UCSD-AML1 (cell line): ENCODE measurements around the gene SGSM1.

Experiments used
- DNase-seq: peaks from one replicate; lab custom pipeline; 2025; ENCODE audit not compliant: unreplicated experiment; lab: John Stamatoyannopoulos, UW

The SGSM1 gene

GRCh38 chr22:24807284-24807950 is 1.4 kb downstream of the SGSM1 start:
- no peak for DNase-seq

DNA sequence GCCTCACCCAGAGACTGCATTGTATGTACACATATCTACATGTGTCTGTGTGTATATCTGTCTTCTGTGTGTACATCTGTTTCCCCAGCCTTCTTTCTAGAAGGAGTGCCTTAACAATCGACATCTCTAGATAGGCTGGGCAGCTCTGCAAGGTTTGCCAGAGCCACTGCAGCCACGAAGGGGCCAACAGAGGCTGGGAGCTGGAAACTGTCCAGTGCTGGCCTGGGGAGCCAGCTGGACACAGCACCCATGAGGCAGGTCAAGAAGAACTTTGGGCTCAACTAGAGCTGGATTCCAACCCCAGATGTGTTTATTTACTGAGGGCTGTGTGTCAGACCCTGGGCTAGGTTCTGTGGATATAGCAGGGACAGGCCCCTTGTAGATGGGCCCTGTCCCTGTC is 3.3 kb downstream of the SGSM1 start:
- no peak for DNase-seq

DNA sequence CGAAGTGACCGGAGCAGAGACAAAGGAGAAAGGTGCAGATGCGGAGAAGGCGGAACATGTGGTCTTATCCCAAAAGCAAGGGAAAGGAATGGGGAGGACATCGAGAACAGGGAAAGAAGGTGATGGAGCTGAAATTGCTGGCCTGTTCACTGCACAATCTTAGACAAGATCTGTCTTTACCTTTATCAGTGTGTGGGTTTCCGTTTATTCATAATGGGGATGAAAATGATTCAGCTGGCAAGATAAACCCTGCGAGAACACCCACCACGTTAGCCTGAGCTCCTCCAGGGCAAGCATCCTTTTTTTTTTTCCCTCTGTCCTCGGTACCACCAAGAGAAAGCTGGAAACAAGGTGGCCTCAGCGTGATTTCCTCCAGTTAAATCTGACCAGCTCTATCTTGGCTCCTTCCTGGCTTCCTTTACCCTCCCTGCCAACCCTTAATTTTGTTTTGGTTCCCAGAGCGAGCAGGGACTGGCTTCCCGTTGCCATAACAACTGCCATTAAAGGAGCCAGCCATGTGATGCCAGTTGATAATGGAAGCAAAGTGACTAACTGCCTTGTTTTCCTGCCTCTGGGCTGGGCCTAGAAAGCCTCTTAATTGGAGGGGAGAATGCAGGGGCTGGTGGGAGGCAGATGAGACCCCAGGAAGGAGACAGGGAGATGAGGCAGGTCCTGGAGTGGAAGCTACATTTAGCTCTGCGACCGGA is 4.2 kb downstream of the SGSM1 start:
- no peak for DNase-seq

GRCh38 chr22:24812950-24813775 is 7.2 kb downstream of the SGSM1 start:
- DNase-seq, result no peak

- DNase-seq, result no peak
These were observed 8.1 kb downstream of the SGSM1 start for GRCh38 chr22:24813861-24814770.

GRCh38 chr22:24816806-24817205 is 10.8 kb downstream of the SGSM1 start:
- DNase-seq, result no peak

DNA sequence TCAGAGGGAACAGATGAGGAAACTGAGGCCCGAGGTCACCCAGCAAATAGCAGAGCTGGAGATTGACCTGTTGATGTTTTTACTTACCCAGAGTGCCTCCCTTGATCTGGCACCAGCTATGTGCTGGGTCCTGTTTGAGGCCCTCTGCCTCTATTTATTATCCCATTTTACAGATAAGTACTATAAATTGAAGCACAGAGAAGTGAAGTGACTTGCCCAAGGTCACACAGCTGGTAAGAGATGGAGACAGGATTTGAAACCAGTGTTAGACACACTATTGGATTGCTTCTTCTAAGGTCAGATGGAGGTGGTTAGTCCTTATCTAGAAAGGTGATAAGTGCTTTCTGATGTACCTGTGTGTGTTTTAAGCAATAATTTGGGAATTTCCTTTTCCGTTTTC is 13.5 kb downstream of the SGSM1 start:
- no peak for DNase-seq

DNA sequence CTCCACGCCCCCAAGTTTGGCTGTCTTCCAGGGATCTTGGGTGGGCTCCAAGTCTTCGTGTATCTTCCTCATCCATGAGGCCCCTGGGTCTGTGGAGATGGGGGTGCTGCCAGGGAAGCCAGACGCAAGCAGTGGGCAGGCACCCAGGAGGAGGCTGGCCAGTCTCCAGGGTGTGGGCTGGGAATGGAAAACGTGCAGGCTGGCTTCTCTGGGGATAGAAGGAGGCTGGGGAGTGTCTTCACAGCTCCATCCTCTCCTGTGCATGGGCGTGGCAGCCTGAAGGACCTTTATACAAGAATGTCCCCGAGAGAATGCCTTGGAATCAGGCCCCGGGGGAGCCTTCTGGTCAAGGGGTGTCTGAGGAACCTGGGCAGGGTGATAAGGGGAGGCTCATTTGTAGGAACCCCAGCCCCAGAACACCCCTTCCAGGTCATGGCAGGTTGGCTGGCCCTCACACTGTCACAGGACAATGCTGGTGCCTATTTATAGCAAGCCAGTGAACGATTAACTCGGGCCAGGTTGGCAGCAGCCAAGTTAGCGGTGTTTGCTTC is 14.0 kb downstream of the SGSM1 start:
- no peak for DNase-seq

- DNase-seq, result no peak
These were observed 16.5 kb downstream of the SGSM1 start for GRCh38 chr22:24822471-24822870.

DNA sequence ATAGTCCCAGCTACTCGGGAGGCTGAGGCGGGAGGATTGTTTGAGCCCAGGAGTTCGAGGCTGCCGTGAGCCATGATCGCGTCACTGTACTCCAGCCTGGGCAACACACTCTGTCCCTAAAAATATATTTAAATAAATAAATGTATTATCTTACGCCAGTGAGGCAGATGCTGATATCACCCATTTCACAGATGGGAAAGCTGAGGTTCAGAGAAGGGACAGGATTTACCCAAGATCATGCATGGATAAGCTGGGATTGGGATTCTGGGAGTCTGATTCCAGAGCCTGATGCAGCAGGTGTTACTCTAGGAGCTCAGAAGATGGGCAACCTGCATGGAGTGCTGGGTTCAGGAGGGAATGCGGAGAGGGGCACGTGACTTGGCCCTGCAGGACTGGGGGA is 17.8 kb downstream of the SGSM1 start:
- DNase-seq, result no peak

DNA sequence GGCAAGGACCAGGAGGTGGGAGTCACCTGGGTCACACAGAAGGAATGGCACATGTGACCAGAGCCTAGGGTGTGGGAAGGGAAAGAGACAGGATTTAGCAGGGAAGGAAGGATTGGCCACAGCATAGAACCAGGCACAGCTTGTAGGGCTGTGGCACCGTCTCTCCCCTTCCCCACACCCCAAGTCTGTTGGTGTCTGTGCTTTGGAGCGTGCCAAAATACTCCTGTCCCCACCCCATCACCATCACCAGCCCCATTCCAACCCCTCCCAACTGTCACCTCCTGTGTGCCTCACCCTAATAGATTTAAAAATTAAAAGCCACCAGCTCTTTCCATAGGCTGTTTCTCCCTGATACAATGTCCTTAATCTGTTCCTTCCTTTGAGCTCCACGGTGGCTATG is 18.2 kb downstream of the SGSM1 start:
- no peak for DNase-seq

GRCh38 chr22:24824915-24825314 is 18.9 kb downstream of the SGSM1 start:
- DNase-seq, result no peak

DNA sequence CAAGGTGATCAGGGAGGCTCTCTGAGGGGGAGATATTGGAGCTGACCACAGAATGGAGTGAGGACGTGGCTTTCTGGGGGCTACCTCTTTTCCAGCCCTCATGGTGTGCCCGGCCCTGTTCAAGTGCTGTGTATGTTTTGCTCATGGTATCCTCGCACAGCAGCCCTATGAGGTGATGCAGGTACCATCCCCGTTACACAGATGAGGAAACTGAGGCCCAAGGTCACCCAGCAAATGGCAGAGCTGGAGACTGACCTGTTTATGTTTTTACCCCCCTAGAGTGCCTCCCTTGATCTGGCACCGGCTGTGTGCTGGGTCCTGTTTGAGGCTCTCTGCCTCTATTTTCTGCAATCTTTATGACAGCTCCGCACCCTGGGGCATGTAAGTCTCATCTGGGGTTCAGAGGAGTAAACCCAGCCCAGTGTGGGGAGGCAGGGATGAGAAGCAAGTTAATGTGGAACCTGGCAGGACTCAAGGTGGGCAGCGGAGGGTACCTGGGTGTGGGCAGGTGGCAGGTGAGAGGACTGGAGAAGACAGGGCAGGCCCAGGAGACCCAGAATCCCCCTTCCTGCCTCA is 20.8 kb downstream of the SGSM1 start:
- DNase-seq, result no peak

DNA sequence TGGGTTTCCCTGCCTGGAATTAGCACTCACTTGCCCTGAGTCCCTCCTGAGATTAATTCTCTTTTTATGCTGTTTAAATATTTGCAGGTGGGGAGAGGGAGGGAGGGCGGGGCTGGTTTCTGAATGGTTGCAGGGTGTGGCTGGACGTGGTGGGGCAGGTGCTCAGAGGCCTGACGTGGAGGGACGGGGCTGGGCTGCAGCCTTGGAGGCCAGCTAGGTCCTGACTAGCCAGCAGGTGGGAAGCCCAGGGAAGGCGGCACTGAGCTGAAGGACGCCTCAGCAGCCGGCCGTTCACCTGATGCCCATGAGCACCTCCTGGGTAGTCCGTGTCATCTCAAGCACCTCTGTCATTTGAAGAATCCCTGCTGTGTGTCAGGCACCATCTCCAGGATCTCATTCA is 21.3 kb downstream of the SGSM1 start:
- no peak for DNase-seq

GRCh38 chr22:24830205-24830979 is 24.4 kb downstream of the SGSM1 start:
- no peak for DNase-seq

DNA sequence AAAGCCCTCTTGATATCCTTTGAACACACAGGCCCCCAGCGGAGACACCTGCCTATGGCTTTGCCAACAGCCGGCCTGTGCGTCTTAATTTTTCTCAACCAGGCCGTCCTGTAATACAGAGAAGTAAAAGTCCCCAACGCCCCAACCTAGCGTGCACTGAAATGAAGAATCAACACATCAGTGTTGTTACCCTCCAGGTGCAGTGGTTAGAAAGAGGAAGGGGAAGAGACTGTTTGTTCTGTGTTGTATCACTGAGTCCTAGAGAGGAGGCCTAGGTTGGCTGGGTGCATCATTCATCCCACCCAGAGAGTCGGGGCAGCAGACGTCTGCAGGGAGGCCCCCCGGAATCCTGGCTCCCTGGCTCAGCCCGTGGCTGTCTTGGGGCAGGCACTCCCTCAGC is 25.7 kb downstream of the SGSM1 start:
- no peak for DNase-seq

GRCh38 chr22:24833881-24834495 is 28.0 kb downstream of the SGSM1 start:
- no peak for DNase-seq

DNA sequence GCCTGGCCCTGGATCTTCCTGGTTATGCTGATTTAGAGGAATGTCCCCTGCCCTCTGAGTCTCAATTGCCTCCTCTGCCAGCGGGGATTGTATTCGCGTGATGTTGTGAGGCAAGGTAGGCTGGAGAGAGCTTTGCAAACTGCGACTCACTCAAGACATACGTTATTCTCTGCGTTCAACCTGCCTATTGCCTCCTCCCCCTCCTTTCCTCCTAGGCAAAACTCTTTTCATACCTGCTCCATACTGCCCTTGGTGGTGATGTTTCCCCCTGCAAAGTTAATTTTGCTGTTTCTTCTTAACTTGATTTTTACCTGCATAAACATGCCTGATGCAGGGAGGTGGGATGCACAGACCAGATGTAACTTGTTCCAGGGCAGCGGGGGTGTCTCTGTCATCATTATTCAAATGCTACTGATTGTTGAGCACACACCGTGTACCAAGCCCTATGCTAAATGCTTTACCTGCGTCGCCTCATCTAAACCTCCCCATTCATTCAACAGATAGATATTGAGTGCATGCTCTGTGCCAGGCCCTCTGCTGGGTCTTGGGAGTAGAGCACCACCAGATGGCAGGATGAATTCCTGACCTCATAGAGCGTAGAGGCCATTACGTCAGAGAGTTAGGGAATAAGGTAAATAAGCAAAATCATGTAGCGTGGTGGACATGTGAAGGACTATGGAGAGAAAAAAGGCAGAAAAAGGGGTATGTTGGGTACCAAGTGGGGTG is 29.0 kb downstream of the SGSM1 start:
- no peak for DNase-seq
